ENCODE results near the gene SLC16A8.

The SLC16A8 gene

DNA sequence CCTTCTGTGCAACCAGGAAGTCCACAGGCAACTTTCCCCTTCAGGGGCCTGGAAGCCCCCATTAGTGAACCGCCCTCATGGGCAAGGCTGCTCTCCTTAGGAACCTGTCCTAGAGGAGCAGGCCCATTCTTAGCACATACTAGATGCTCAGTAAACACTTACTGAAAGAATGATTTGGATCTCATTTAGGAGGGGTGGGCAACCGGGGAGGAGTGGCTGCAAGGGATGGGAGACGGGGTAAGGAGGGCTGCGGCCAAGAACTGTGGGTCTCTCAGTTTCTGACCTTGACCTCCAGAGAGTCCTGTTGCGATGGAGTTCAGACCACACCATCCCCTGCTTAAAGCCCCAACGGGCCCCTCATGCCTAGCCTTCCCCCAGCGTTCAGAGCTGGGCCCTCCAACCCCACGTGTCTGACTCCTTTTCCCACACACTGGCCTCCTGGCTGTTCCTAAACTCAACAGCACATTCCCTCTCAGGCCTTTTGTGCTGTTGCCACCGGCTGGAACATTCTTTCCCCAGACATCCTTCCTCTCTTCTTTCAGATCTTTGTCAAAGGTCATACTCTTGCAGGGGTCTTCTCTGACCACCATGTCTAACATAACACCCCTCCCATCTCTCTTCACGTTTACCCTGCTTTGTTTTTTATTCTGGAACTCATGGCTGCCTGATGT, 47.5 kb downstream of the SLC16A8 start:
- H3K36me3 ChIP-seq (replicated peaks; ENCODE audit: insufficient read depth, low read length): no peaks in the 10 kb centered on the region
- no peak for DNase-seq
- no peak overlapping the region for H3K27ac ChIP-seq (ENCODE audit: low read length)
- no peaks in the 10 kb centered on the region for H3K79me2 ChIP-seq (ENCODE audit: low read length)
- no peaks in the 10 kb centered on the region for H4K20me1 ChIP-seq (ENCODE audit: insufficient read depth, low read length)
- H3K4me2 ChIP-seq (ENCODE audit: low read depth, low read length): no peak overlapping the region
- TF ChIP-seq EZH2phosphoT487 (IDR thresholded peaks at IDR 0.05; ENCODE audit: low read length) (no peak), EZH2 (optimal IDR thresholded peaks at IDR 0.05; ENCODE audit: low read depth, low read length) (no peak)
- TF ChIP-seq, protein P1, sequence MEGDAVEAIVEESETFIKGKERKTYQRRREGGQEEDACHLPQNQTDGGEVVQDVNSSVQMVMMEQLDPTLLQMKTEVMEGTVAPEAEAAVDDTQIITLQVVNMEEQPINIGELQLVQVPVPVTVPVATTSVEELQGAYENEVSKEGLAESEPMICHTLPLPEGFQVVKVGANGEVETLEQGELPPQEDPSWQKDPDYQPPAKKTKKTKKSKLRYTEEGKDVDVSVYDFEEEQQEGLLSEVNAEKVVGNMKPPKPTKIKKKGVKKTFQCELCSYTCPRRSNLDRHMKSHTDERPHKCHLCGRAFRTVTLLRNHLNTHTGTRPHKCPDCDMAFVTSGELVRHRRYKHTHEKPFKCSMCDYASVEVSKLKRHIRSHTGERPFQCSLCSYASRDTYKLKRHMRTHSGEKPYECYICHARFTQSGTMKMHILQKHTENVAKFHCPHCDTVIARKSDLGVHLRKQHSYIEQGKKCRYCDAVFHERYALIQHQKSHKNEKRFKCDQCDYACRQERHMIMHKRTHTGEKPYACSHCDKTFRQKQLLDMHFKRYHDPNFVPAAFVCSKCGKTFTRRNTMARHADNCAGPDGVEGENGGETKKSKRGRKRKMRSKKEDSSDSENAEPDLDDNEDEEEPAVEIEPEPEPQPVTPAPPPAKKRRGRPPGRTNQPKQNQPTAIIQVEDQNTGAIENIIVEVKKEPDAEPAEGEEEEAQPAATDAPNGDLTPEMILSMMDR (IDR thresholded peaks at IDR 0.05; ENCODE audit: low read length): no peak
- H3K27me3 ChIP-seq (replicated peaks; ENCODE audit: insufficient read depth, low read length): 0 out of 2 replicates have a peak, but pooled peaks cover 6% of the 10 kb centered on the region
- no peak overlapping the region for H3K9ac ChIP-seq (ENCODE audit: low read length)
- H2AFZ ChIP-seq (ENCODE audit: low read length): no peak overlapping the region
- no peaks in the 10 kb centered on the region for H3F3A ChIP-seq (ENCODE audit: insufficient read depth, low read length)
- H3K4me1 ChIP-seq (ENCODE audit: low read length): no peaks in the 10 kb centered on the region
- no peaks in the 10 kb centered on the region for H3K9me2 ChIP-seq (replicated peaks; ENCODE audit: insufficient read depth, low read length)
- no peak overlapping the region for H3K4me3 ChIP-seq (ENCODE audit: low read length)
- no peaks in the 10 kb centered on the region for H3K9me3 ChIP-seq (replicated peaks; ENCODE audit: insufficient read depth, low read length)

DNA sequence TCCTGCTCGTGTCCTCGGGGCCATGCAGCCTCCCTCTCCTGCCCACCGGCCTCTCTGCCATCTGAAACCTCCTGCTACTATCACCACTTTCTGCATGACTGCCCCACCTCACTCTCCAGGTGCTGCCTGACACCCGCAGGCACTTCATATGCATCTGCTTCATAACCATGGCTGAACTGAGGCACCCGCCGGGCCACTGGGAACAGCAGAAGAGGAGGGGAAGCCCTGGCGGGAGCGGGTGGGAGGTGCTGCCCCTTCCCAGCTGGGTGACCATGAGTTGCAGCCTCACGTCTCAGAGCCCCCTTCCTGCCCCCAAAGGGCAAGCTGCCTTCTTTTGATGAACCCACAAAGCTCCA, 48.5 kb downstream of the SLC16A8 start:
- no peaks in the 10 kb centered on the region for H3K36me3 ChIP-seq (replicated peaks; ENCODE audit: insufficient read depth, low read length)
- no peaks in the 10 kb centered on the region for H3F3A ChIP-seq (ENCODE audit: insufficient read depth, low read length)
- no peaks in the 10 kb centered on the region for H4K20me1 ChIP-seq (ENCODE audit: insufficient read depth, low read length)
- H3K9ac ChIP-seq (ENCODE audit: low read length): no peak overlapping the region
- no peak for DNase-seq
- H3K27ac ChIP-seq (ENCODE audit: low read length): no peak overlapping the region
- H3K9me2 ChIP-seq (replicated peaks; ENCODE audit: insufficient read depth, low read length): no peaks in the 10 kb centered on the region
- no peak overlapping the region for H3K4me3 ChIP-seq (ENCODE audit: low read length)
- no peak overlapping the region for H2AFZ ChIP-seq (ENCODE audit: low read length)
- H3K4me1 ChIP-seq (ENCODE audit: low read length): no peaks in the 10 kb centered on the region
- H3K4me2 ChIP-seq (ENCODE audit: low read depth, low read length): no peak overlapping the region
- H3K79me2 ChIP-seq (ENCODE audit: low read length): no peaks in the 10 kb centered on the region
- 0 out of 2 replicates have a peak, but pooled peaks cover 6% of the 10 kb centered on the region for H3K27me3 ChIP-seq (replicated peaks; ENCODE audit: insufficient read depth, low read length)
- H3K9me3 ChIP-seq (replicated peaks; ENCODE audit: insufficient read depth, low read length): no peaks in the 10 kb centered on the region
- no peak for TF ChIP-seq EZH2phosphoT487 (IDR thresholded peaks at IDR 0.05; ENCODE audit: low read length)
- TF ChIP-seq, protein P1 (IDR thresholded peaks at IDR 0.05; ENCODE audit: low read length): no peak
- no peak for TF ChIP-seq EZH2 (optimal IDR thresholded peaks at IDR 0.05; ENCODE audit: low read depth, low read length)

DNA sequence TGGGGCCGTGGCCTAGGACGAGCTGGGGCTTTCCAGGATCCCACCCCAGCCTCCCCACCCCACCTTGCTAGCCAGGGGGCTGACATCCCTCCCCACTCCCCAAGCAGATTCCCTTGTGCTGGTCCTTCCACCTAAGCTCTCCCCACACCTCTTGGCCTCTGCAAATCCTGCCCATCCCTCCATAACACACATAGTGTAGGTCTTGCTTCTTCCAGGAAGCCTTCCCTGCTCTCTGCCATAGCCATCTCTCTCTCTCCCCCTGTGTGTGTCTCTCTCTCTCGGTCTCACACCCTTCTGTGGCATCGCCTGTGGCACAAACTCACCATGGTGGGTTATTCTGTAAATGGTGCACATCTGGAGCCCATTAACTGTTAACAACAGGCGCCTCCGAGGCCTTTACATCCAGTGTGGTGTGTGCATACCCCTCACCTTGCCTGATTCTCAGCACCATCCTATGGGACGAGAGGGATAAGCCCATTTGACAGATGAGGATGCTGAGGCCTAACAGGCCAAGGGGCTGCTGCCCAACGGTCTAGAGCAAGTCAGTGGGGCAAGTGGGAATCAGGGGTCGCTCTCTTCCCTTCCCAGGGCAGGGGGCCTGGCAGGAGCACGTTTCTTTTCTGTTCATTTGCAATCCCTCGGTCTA, 49.0 kb downstream of the SLC16A8 start:
- Histone ChIP-seq H3K79me2 (ENCODE audit: low read length) (no peaks in the 10 kb centered on the region), H3K4me2 (ENCODE audit: low read depth, low read length) (no peak overlapping the region), H3K36me3 (replicated peaks; ENCODE audit: insufficient read depth, low read length) (no peaks in the 10 kb centered on the region), H3K9me3 (replicated peaks; ENCODE audit: insufficient read depth, low read length) (no peaks in the 10 kb centered on the region), H3K4me1 (ENCODE audit: low read length) (no peaks in the 10 kb centered on the region), H3K27me3 (replicated peaks; ENCODE audit: insufficient read depth, low read length) (0 out of 2 replicates have a peak, but pooled peaks cover 6% of the 10 kb centered on the region), H3K4me3 (ENCODE audit: low read length) (no peak overlapping the region), H3F3A (ENCODE audit: insufficient read depth, low read length) (no peaks in the 10 kb centered on the region), H3K9ac (ENCODE audit: low read length) (no peak overlapping the region), H3K9me2 (replicated peaks; ENCODE audit: insufficient read depth, low read length) (no peaks in the 10 kb centered on the region), H2AFZ (ENCODE audit: low read length) (no peak overlapping the region), H4K20me1 (ENCODE audit: insufficient read depth, low read length) (no peaks in the 10 kb centered on the region), H3K27ac (ENCODE audit: low read length) (no peak overlapping the region)
- no peak for DNase-seq
- TF ChIP-seq, protein P1 (IDR thresholded peaks at IDR 0.05; ENCODE audit: low read length): no peak
- no peak for TF ChIP-seq EZH2phosphoT487 (IDR thresholded peaks at IDR 0.05; ENCODE audit: low read length)
- no peak for TF ChIP-seq EZH2 (optimal IDR thresholded peaks at IDR 0.05; ENCODE audit: low read depth, low read length)
